Measurements from ENCODE around the gene FBRS. TPM values are rescaled to one million over a fixed set of nuclear protein-coding genes. Genes with fewer than 3 reads are reported as not detected.

FBRS gene
- total RNA-seq, 1 experiment from 2014 or later: 16.8 TPM

DNA sequence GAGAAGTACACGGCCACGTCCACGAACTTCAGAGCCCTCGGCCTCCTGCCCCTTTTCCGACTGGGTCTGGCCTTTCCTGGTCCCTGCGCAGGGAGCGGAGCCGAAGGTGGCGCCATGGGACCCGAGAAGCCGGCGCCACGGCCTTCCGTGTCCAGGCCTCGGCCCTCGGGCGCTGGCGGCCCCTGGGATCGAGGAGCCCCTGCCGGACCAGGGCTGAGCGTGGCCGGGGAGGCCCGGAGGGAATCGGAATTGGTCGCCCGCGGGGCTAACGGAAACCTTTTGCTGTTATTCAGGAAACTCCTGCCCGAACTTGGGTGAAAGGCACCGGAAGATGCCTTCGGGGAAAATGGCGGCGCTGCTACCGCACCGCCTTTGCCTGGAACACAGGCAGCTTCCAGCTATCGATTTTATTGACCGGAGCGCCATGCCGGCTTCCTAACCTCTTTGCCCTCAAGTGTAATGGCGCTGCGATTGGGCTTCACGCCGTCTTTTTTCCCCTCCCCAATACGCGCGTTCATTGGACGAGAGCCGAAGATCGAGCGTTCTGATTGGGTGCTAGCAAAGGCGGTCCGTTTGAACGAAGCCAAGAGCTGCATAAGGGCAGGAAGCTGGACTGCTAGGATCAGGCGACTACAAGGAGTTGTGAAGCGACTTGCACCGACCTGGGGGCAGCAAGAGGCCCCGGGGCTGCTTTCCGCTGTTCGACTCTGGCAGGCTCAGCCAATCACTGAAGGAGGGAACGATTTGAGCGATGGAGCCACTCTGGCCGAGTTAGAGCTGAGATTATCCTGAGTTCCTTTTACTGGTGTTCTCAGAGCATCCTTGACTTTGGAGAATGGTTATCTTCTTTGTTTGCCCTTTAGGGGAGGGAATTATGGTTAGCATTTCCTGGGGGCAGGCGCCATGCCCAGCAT is 48.0 kb upstream of the FBRS start, which contains the start of gene ZNF689:
Gene ZNF689, minus strand, starts transcription at position 464 of the 914 bp plus-strand sequence. Its CDS starts 348 bp downstream, at position 116.
- H2BK20ac ChIP-seq (ENCODE audit: low read depth, low read length, poor library complexity, severe bottlenecking): no peak within 1 kb of the TSS
- H3K9ac ChIP-seq (ENCODE audit: extremely low read depth, insufficient read length, low read length): peak within 1 kb of the TSS; percentile 92
- no peak within 1 kb of the TSS for H3K23ac ChIP-seq (ENCODE audit: insufficient read length, low read depth, low read length)
- no peaks in the 10 kb centered on the region for H3K9me3 Mint-ChIP-seq
- peak within 1 kb of the TSS; percentile 85 to 91 for H3K4me3 Mint-ChIP-seq
- H3K4me2 ChIP-seq (ENCODE audit: insufficient read depth, insufficient read length, low read length): peak within 1 kb of the TSS; percentile 72
- peak within 1 kb of the TSS; percentile 60 for H2AFZ ChIP-seq (ENCODE audit: low read length)
- peak within 1 kb of the TSS; percentile 70 for H4K91ac ChIP-seq (ENCODE audit: insufficient read length, low read depth, low read length)
- H3K27ac ChIP-seq (ENCODE audit: insufficient read length, low read depth, low read length): peak within 1 kb of the TSS; percentile 11
- 0 out of 2 replicates have a peak within 1 kb of the TSS, but pooled peaks have one; percentile 20 for H3K4ac ChIP-seq (ENCODE audit: low read depth, low read length)
- H3K27me3 ChIP-seq (ENCODE audit: insufficient read depth, low read length): no peaks in the 10 kb centered on the region
- no peak within 1 kb of the TSS for H2AK5ac ChIP-seq (ENCODE audit: insufficient read length, low read length)
- peaks cover 5% of the 10 kb centered on the region for H3K23me2 ChIP-seq (ENCODE audit: insufficient read length, low read depth, low read length, poor library complexity, severe bottlenecking)
- H3K18ac ChIP-seq (ENCODE audit: insufficient read length, low read depth, low read length): peak within 1 kb of the TSS; percentile 83
- H4K8ac ChIP-seq (replicated peaks; ENCODE audit: insufficient read length, low read depth, low read length): no peak within 1 kb of the TSS
- DNase-seq: peak; percentile 98
- H3K79me2 ChIP-seq (ENCODE audit: insufficient read depth, low read length): peaks cover 2% of the 10 kb centered on the region; the same call in 1 of the 2 replicates
- no peak within 1 kb of the TSS for H3T11ph ChIP-seq (ENCODE audit: low read length)
- no peak within 1 kb of the TSS for H2BK15ac ChIP-seq (ENCODE audit: low read depth, low read length)
- no peak within 1 kb of the TSS for H2BK120ac ChIP-seq (ENCODE audit: low read depth, low read length, poor library complexity, severe bottlenecking)
- no peaks in the 10 kb centered on the region for H3K9me3 ChIP-seq (ENCODE audit: control insufficient read depth, low read depth, low read length)
- no CpG with 5 or more reads among the region's 63 CpGs for WGBS (ENCODE audit: extremely low coverage, insufficient read length, low lambda C conversion rate)
- no peaks in the 10 kb centered on the region for H3K79me1 ChIP-seq (ENCODE audit: insufficient read depth, low read depth, low read length, poor library complexity, severe bottlenecking)
- H3K27ac Mint-ChIP-seq: peak within 1 kb of the TSS; percentile 95 to 99 (median 97)
- no peaks in the 10 kb centered on the region; the same call in 1 of the 2 replicates for H3K27me3 Mint-ChIP-seq (ENCODE audit: low read depth)
- no peak within 1 kb of the TSS for H2BK5ac ChIP-seq (ENCODE audit: insufficient read length, low read length)
- H3K4me1 ChIP-seq (ENCODE audit: insufficient read depth, low read length): no peaks in the 10 kb centered on the region
- H3K4me1 Mint-ChIP-seq: peaks cover 3 to 11% of the 10 kb centered on the region in 2 experiments
- no peak within 1 kb of the TSS for H2BK12ac ChIP-seq (ENCODE audit: insufficient read length, low read depth, low read length)
- H4K20me1 ChIP-seq (ENCODE audit: control insufficient read depth, insufficient read depth, insufficient read length): no peaks in the 10 kb centered on the region
- peak within 1 kb of the TSS; percentile 91 for H3K14ac ChIP-seq (ENCODE audit: insufficient read depth, low read length)
- peak within 1 kb of the TSS; percentile 5 for H4K5ac ChIP-seq (ENCODE audit: insufficient read length, low read depth, low read length)
- no peak within 1 kb of the TSS for H3K56ac ChIP-seq (ENCODE audit: insufficient read length, low read depth, low read length)
- H3K36me3 Mint-ChIP-seq (ENCODE audit: insufficient read depth in 1 of 3, low read depth in 3 of 3): peaks cover 8 to 27% (median 25%) of the 10 kb centered on the region in 3 experiments; a peak in 6 of 7 replicates
- TF ChIP-seq, protein P1, sequence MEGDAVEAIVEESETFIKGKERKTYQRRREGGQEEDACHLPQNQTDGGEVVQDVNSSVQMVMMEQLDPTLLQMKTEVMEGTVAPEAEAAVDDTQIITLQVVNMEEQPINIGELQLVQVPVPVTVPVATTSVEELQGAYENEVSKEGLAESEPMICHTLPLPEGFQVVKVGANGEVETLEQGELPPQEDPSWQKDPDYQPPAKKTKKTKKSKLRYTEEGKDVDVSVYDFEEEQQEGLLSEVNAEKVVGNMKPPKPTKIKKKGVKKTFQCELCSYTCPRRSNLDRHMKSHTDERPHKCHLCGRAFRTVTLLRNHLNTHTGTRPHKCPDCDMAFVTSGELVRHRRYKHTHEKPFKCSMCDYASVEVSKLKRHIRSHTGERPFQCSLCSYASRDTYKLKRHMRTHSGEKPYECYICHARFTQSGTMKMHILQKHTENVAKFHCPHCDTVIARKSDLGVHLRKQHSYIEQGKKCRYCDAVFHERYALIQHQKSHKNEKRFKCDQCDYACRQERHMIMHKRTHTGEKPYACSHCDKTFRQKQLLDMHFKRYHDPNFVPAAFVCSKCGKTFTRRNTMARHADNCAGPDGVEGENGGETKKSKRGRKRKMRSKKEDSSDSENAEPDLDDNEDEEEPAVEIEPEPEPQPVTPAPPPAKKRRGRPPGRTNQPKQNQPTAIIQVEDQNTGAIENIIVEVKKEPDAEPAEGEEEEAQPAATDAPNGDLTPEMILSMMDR (conservative IDR thresholded peaks at IDR 0.05): no peak

Data from H9 (cell line).